ENCODE data around the gene PHC2.

GRCh38 chr1:33460144-33460543, 29.2 kb upstream of the PHC2 start:
- TF ChIP-seq ATF2 (CRISPR knock-in tag; IDR thresholded peaks at IDR 0.05) (no peak), FOS (IDR thresholded peaks at IDR 0.05; ENCODE audit: extremely low read depth, insufficient read length) (no peak), EP300 (IDR thresholded peaks at IDR 0.05; ENCODE audit: low read length) (no peak), CEBPB (tag; IDR thresholded peaks at IDR 0.05) (no peak), ZNF12 (CRISPR knock-in tag; IDR thresholded peaks at IDR 0.05) (no peak), HDAC6 (IDR thresholded peaks at IDR 0.05; ENCODE audit: low read depth, low read length) (no peak), RBFOX2 (IDR thresholded peaks at IDR 0.05; ENCODE audit: low read depth, low read length) (no peak), POLR2A (conservative IDR thresholded peaks at IDR 0.05) (no peak), TAF1 (IDR thresholded peaks at IDR 0.05; ENCODE audit: control insufficient read depth, extremely low read depth, insufficient read depth, low read length, severe bottlenecking) (no peak), MCM2 (IDR thresholded peaks at IDR 0.05; ENCODE audit: low read depth) (no peak)

Measured in K562 (cell line).